COLO668 (cell line): Measurements from ENCODE around the gene ORAI3.

Source experiments
- DNase-seq: peaks from one replicate; lab custom pipeline; 2025; ENCODE audit not compliant: unreplicated experiment; lab: John Stamatoyannopoulos, UW

The ORAI3 gene

GRCh38 chr16:30948667-30949649 is at the start of gene ORAI3:
Gene ORAI3, plus strand, starts transcription at chr16:30949068. Its CDS starts 222 bp downstream, at chr16:30949290.
- peak; percentile 56 for DNase-seq

- DNase-seq, result no peak
Measured at GRCh38 chr16:30899794-30900193, 49.1 kb upstream of the ORAI3 start.

GRCh38 chr16:30900588-30900987 is 48.3 kb upstream of the ORAI3 start:
- no peak for DNase-seq

- no peak for DNase-seq
Measured at GRCh38 chr16:30901201-30902028, 47.5 kb upstream of the ORAI3 start.

- DNase-seq, result peak; percentile 83
Measured at GRCh38 chr16:30902029-30902972, 46.6 kb upstream of the ORAI3 start.

GRCh38 chr16:30903002-30903401 is 45.9 kb upstream of the ORAI3 start:
- no peak for DNase-seq

GRCh38 chr16:30903596-30903995 is 45.3 kb upstream of the ORAI3 start:
- no peak for DNase-seq

GRCh38 chr16:30904114-30904780 is 44.6 kb upstream of the ORAI3 start:
- no peak for DNase-seq

GRCh38 chr16:30907064-30907463 is 41.8 kb upstream of the ORAI3 start:
- no peak for DNase-seq

GRCh38 chr16:30910427-30911029 is 38.3 kb upstream of the ORAI3 start:
- no peak for DNase-seq

GRCh38 chr16:30912794-30913412 is 36.0 kb upstream of the ORAI3 start:
- DNase-seq, result no peak

- DNase-seq, result no peak
Measured at GRCh38 chr16:30914830-30915229, 34.0 kb upstream of the ORAI3 start.

- DNase-seq, result no peak
Measured at GRCh38 chr16:30918614-30919013, 30.3 kb upstream of the ORAI3 start.

GRCh38 chr16:30920891-30921290 is 28.0 kb upstream of the ORAI3 start:
- no peak for DNase-seq

GRCh38 chr16:30921459-30921747 is 27.5 kb upstream of the ORAI3 start:
- no peak for DNase-seq

GRCh38 chr16:30921748-30922419 is 27.0 kb upstream of the ORAI3 start:
- peak; percentile 84 for DNase-seq

- peak; percentile 98 for DNase-seq
Measured at GRCh38 chr16:30922420-30922959, 26.4 kb upstream of the ORAI3 start.

- peak; percentile 99 for DNase-seq
Measured at GRCh38 chr16:30922960-30923535, 25.8 kb upstream of the ORAI3 start.
